Stimulated activated CD8-positive, alpha-beta memory T cell treated with anti-CD3 and anti-CD28 coated beads, Interleukin-15, amount 100 ng/mL, for 4 hours (primary cell): ENCODE measurements around the gene ASB13.

Experiments used
- DNase-seq, 2 donors: peaks; one replicate each; pipeline ENCODE4 v3.0.0-alpha.2; 2020; ENCODE audit warnings: low read depth in 2 of 2

ASB13 gene

GRCh38 chr10:5669604-5670003 is 3.2 kb upstream of the ASB13 start:
- DNase-seq, result no peak

GRCh38 chr10:5668429-5668828 is 2.0 kb upstream of the ASB13 start:
- no peak for DNase-seq

GRCh38 chr10:5666841-5667630 is 641 bp upstream of the ASB13 start:
- DNase-seq, result no peak

GRCh38 chr10:5665373-5666007 is 905 bp downstream of the ASB13 start:
- no peak for DNase-seq

- DNase-seq, result no peak
These were observed 2.5 kb downstream of the ASB13 start for GRCh38 chr10:5663692-5664427.

GRCh38 chr10:5662708-5663579 is 3.5 kb downstream of the ASB13 start:
- DNase-seq, result no peak

GRCh38 chr10:5661043-5661442 is 5.4 kb downstream of the ASB13 start:
- DNase-seq, result no peak

GRCh38 chr10:5659702-5660528 is 6.5 kb downstream of the ASB13 start:
- no peak for DNase-seq

GRCh38 chr10:5658871-5659618 is 7.3 kb downstream of the ASB13 start:
- no peak for DNase-seq

- DNase-seq, result no peak
These were observed 9.4 kb downstream of the ASB13 start for GRCh38 chr10:5656737-5657579.

- no peak for DNase-seq
These were observed 11.3 kb downstream of the ASB13 start for GRCh38 chr10:5655121-5655520.

- DNase-seq, result no peak
These were observed 12.1 kb downstream of the ASB13 start for GRCh38 chr10:5654218-5654755.

- DNase-seq, result no peak
These were observed 13.6 kb downstream of the ASB13 start for GRCh38 chr10:5652746-5653145.

- no peak for DNase-seq
These were observed 15.0 kb downstream of the ASB13 start for GRCh38 chr10:5651388-5651764.

GRCh38 chr10:5650664-5651387 is 15.6 kb downstream of the ASB13 start:
- no peak for DNase-seq

- no peak for DNase-seq
These were observed 16.6 kb downstream of the ASB13 start for GRCh38 chr10:5649746-5650145.

GRCh38 chr10:5648494-5649457 is 17.6 kb downstream of the ASB13 start:
- DNase-seq, result no peak
